HEK293T (cell line): ENCODE measurements around the gene PP2D1.

ENCODE experiments used
- ARNT ChIP-seq: fragments of 450-650 bp; IDR thresholded peaks from 2 replicates; pipeline ENCODE4 v1.6.1; 2017; ENCODE audit warnings: mild to moderate bottlenecking
- BHLHE40 ChIP-seq: fragments of 450-650 bp; IDR thresholded peaks from 2 replicates; pipeline ENCODE4 v1.6.1; 2016; ENCODE audit warnings: mild to moderate bottlenecking, moderate library complexity, borderline replicate concordance
- CTBP1 ChIP-seq: fragments of 450-650 bp; IDR thresholded peaks from 2 replicates; pipeline ENCODE4 v1.6.1; 2016; ENCODE audit warnings: borderline replicate concordance
- ELF4 ChIP-seq: fragments of 450-650 bp; IDR thresholded peaks from 2 replicates; pipeline ENCODE4 v1.6.1; 2017; ENCODE audit warnings: antibody characterized with exemption
- FOXA1 ChIP-seq: fragments of 450-650 bp; IDR thresholded peaks from 2 replicates; pipeline ENCODE4 v1.6.1; 2016; ENCODE audit warnings: mild to moderate bottlenecking
- FOXM1 ChIP-seq: fragments of 450-650 bp; IDR thresholded peaks from 2 replicates; pipeline ENCODE4 v1.6.1; 2017; ENCODE audit warnings: mild to moderate bottlenecking, borderline replicate concordance
- L3MBTL2 ChIP-seq: fragments of 450-650 bp; conservative IDR thresholded peaks from 2 replicates; pipeline ENCODE4 v1.6.1; 2016; ENCODE audit warnings: mild to moderate bottlenecking
- NFRKB ChIP-seq: fragments of 450-650 bp; IDR thresholded peaks from 2 replicates; pipeline ENCODE4 v1.6.1; 2016; ENCODE audit warnings: mild to moderate bottlenecking, moderate library complexity
- PKNOX1 ChIP-seq: fragments of 450-650 bp; IDR thresholded peaks from 2 replicates; pipeline ENCODE4 v1.6.1; 2016
- SP1 ChIP-seq: fragments of 450-650 bp; IDR thresholded peaks from 2 replicates; pipeline ENCODE4 v1.6.1; 2017
- SUZ12 ChIP-seq: fragments of 450-650 bp; IDR thresholded peaks from 2 replicates; pipeline ENCODE4 v1.6.1; 2016; ENCODE audit warnings: mild to moderate bottlenecking
- TARDBP ChIP-seq: fragments of 450-650 bp; IDR thresholded peaks from 2 replicates; pipeline ENCODE4 v1.6.1; 2016
- ZNF384 ChIP-seq: fragments of 450-650 bp; IDR thresholded peaks from 2 replicates; pipeline ENCODE4 v1.6.1; 2016

- no peak for TF ChIP-seq PKNOX1
- no peak for TF ChIP-seq BHLHE40
- no peak for TF ChIP-seq CTBP1
- no peak for TF ChIP-seq ARNT
- TF ChIP-seq FOXM1: no peak
- TF ChIP-seq FOXA1: no peak
- no peak for TF ChIP-seq SP1
- no peak for TF ChIP-seq TARDBP
- TF ChIP-seq NFRKB: no peak
- TF ChIP-seq SUZ12: no peak
- TF ChIP-seq ELF4: no peak
- no peak; the same call in 1 of the 2 replicates for TF ChIP-seq L3MBTL2
- TF ChIP-seq ZNF384: no peak
Observed at GRCh38 chr3:20038699-20039465, 26.8 kb upstream of the PP2D1 start.
